ENCODE results near the gene SLC35A2.
"Not testable (repeated sequence)": the region's sequence is repeated elsewhere in the genome, so short reads cannot be mapped to it uniquely, and the experiment has no call there.

Gene SLC35A2

GRCh38 chrX:48892896-48893295 is 18.6 kb downstream of the SLC35A2 start:
- in situ Hi-C loops (cut with HindIII; ENCODE audit: low sequenced_read_pairs): no loop called here
- DNase-seq (ENCODE audit: low read depth): no peak
- no peak for TF ChIP-seq CTCF (IDR thresholded peaks at IDR 0.05; ENCODE audit: low read depth, low read length, missing control alignments)
- no peak overlapping the region for H3K4me3 ChIP-seq (ENCODE audit: low read depth, low read length)

- DNase-seq (ENCODE audit: low read depth): peak; percentile 35
- TF ChIP-seq CTCF (IDR thresholded peaks at IDR 0.05; ENCODE audit: low read depth, low read length, missing control alignments): peak; percentile 48
- in situ Hi-C loops (cut with HindIII; ENCODE audit: low sequenced_read_pairs): no loop called here
- H3K4me3 ChIP-seq (ENCODE audit: low read depth, low read length): peak overlapping the region; percentile 45
Observed at GRCh38 chrX:48891402-48892288, 19.8 kb downstream of the SLC35A2 start.

GRCh38 chrX:48890934-48891401 is 20.5 kb downstream of the SLC35A2 start:
- DNase-seq (ENCODE audit: low read depth): no peak
- in situ Hi-C loops (cut with HindIII; ENCODE audit: low sequenced_read_pairs): no loop called here
- peak overlapping the region; percentile 45 for H3K4me3 ChIP-seq (ENCODE audit: low read depth, low read length)
- no peak for TF ChIP-seq CTCF (IDR thresholded peaks at IDR 0.05; ENCODE audit: low read depth, low read length, missing control alignments)

GRCh38 chrX:48890296-48890925 is 21.0 kb downstream of the SLC35A2 start:
- H3K4me3 ChIP-seq (ENCODE audit: low read depth, low read length): peak overlapping the region; percentile 45
- no peak for DNase-seq (ENCODE audit: low read depth)
- in situ Hi-C loops (cut with HindIII; ENCODE audit: low sequenced_read_pairs): no loop called here
- TF ChIP-seq CTCF (IDR thresholded peaks at IDR 0.05; ENCODE audit: low read depth, low read length, missing control alignments): no peak

GRCh38 chrX:48886586-48886985 is 24.9 kb downstream of the SLC35A2 start:
- H3K4me3 ChIP-seq (ENCODE audit: low read depth, low read length); in situ Hi-C loops (cut with HindIII; ENCODE audit: low sequenced_read_pairs): not testable (repeated sequence)

GRCh38 chrX:48883729-48884128 is 27.7 kb downstream of the SLC35A2 start:
- in situ Hi-C loops (cut with HindIII; ENCODE audit: low sequenced_read_pairs): no loop called here
- no peak for DNase-seq (ENCODE audit: low read depth)
- no peak for TF ChIP-seq CTCF (IDR thresholded peaks at IDR 0.05; ENCODE audit: low read depth, low read length, missing control alignments)
- H3K4me3 ChIP-seq (ENCODE audit: low read depth, low read length): no peak overlapping the region

More at GRCh38 chrX:48886586-48886985, 24.9 kb downstream of the SLC35A2 start:
- DNase-seq (ENCODE audit: low read depth): not testable (repeated sequence)

- in situ Hi-C loops (cut with HindIII; ENCODE audit: low sequenced_read_pairs); H3K4me3 ChIP-seq (ENCODE audit: low read depth, low read length); DNase-seq (ENCODE audit: low read depth): not testable (repeated sequence)
Observed at GRCh38 chrX:48876944-48877343, 34.5 kb downstream of the SLC35A2 start.

- H3K4me3 ChIP-seq (ENCODE audit: low read depth, low read length); DNase-seq (ENCODE audit: low read depth); in situ Hi-C loops (cut with HindIII; ENCODE audit: low sequenced_read_pairs): not testable (repeated sequence)
Observed at GRCh38 chrX:48872017-48872416, 39.4 kb downstream of the SLC35A2 start.

Measured in astrocyte of the cerebellum (primary cell).